ENCODE results near the gene CTCFL.
A peak's percentile ranks its signal among the peaks of the same experiment; 100 is the strongest.
"Not testable (repeated sequence)": the region's sequence is repeated elsewhere in the genome, so short reads cannot be mapped to it uniquely, and the experiment has no call there.

The CTCFL gene

GRCh38 chr20:57482148-57482547 lies 42.8 kb downstream of the CTCFL start:
- DNase-seq (ENCODE audit: low read depth in 2 of 2), result no peak

- DNase-seq (ENCODE audit: low read depth in 2 of 2), result no peak
Observed at GRCh38 chr20:57481281-57481711, 43.6 kb downstream of the CTCFL start.

GRCh38 chr20:57480444-57481160 lies 44.3 kb downstream of the CTCFL start:
- DNase-seq (ENCODE audit: low read depth in 2 of 2), result peak in 1 of 2 donors; percentile 21

- no peak for DNase-seq (ENCODE audit: low read depth in 2 of 2)
Observed at GRCh38 chr20:57479196-57479595, 45.7 kb downstream of the CTCFL start.

GRCh38 chr20:57478176-57478575 lies 46.8 kb downstream of the CTCFL start:
- no peak for DNase-seq (ENCODE audit: low read depth in 2 of 2)

GRCh38 chr20:57476641-57477461 lies 48.1 kb downstream of the CTCFL start:
- no peak for DNase-seq (ENCODE audit: low read depth in 2 of 2)

- DNase-seq (ENCODE audit: low read depth in 2 of 2), result no peak
Observed at GRCh38 chr20:57476084-57476526, 48.8 kb downstream of the CTCFL start.

GRCh38 chr20:57475388-57476083 lies 49.4 kb downstream of the CTCFL start:
- DNase-seq (ENCODE audit: low read depth in 2 of 2), result no peak

GRCh38 chr20:57474816-57475215 lies 50.1 kb downstream of the CTCFL start:
- DNase-seq (ENCODE audit: low read depth in 2 of 2), result no peak

GRCh38 chr20:57474205-57474604 lies 50.7 kb downstream of the CTCFL start:
- DNase-seq (ENCODE audit: low read depth in 2 of 2), result no peak

GRCh38 chr20:57473246-57474048 lies 51.5 kb downstream of the CTCFL start:
- DNase-seq (ENCODE audit: low read depth in 2 of 2), result no peak

- not testable (repeated sequence) for DNase-seq (ENCODE audit: low read depth in 2 of 2)
Observed at GRCh38 chr20:57472474-57472873, 52.5 kb downstream of the CTCFL start.

GRCh38 chr20:57471496-57472372 lies 53.2 kb downstream of the CTCFL start:
- DNase-seq (ENCODE audit: low read depth in 2 of 2), result no peak

GRCh38 chr20:57470666-57471495 lies 54.1 kb downstream of the CTCFL start:
- no peak for DNase-seq (ENCODE audit: low read depth in 2 of 2)

- no peak for DNase-seq (ENCODE audit: low read depth in 2 of 2)
Observed at GRCh38 chr20:57470212-57470522, 54.8 kb downstream of the CTCFL start.

- DNase-seq (ENCODE audit: low read depth in 2 of 2), result no peak
Observed at GRCh38 chr20:57469418-57470211, 55.3 kb downstream of the CTCFL start.

- DNase-seq (ENCODE audit: low read depth in 2 of 2), result no peak
Observed at GRCh38 chr20:57468523-57469417, 56.2 kb downstream of the CTCFL start.

GRCh38 chr20:57467742-57468141 lies 57.2 kb downstream of the CTCFL start:
- no peak for DNase-seq (ENCODE audit: low read depth in 2 of 2)
